CD14-positive monocyte (primary cell): ENCODE results near the gene CCRL2. TPM values are rescaled to one million over a fixed set of nuclear protein-coding genes. Genes with fewer than 3 reads are reported as not detected.

Source experiments
- DNase-seq, 3 donors: peaks; one replicate each; pipeline ENCODE4 v3.0.0-alpha.2; 2011 to 2022
- H2AFZ ChIP-seq: 2 replicates; pipeline ENCODE4 v1.6.0; 2012; ENCODE audit warnings: mild to moderate bottlenecking, low read depth, low read length, inconsistent platforms; ENCODE audit not compliant: insufficient read depth, poor library complexity, severe bottlenecking
- H3K27ac ChIP-seq, 2 donors: 1 replicate in 1 of 2; 2 replicates in 1 of 2; pipeline ENCODE4 v1.5.1; 2012 to 2013; ENCODE audit warnings: low read length in 2 of 2, control low read depth in 1 of 2, inconsistent platforms in 1 of 2, low read depth in 1 of 2, mild to moderate bottlenecking in 1 of 2
- H3K27me3 ChIP-seq, 2 donors: one replicate each; pipeline versions ENCODE4 v1.6.0 to v1.6.1; 2011 to 2013; ENCODE audit warnings: low read length in 2 of 2; ENCODE audit not compliant: control insufficient read depth in 2 of 2, insufficient read depth in 2 of 2
- H3K36me3 ChIP-seq, 2 donors: replicated peaks in 1 of 2; 1 replicate in 1 of 2; 2 replicates in 1 of 2; pipeline versions ENCODE4 v1.5.1 to v1.6.1; 2012 to 2013; ENCODE audit warnings: low read length in 2 of 2, control low read depth in 1 of 2, inconsistent platforms in 1 of 2, mild to moderate bottlenecking in 1 of 2; ENCODE audit not compliant: insufficient read depth in 2 of 2, control insufficient read depth in 1 of 2
- H3K4me1 ChIP-seq, 2 donors: 1 replicate in 1 of 2; 2 replicates in 1 of 2; pipeline versions ENCODE4 v1.5.1 to v1.6.1; 2012 to 2013; ENCODE audit warnings: low read length in 2 of 2, control low read depth in 1 of 2, inconsistent platforms in 1 of 2, mild to moderate bottlenecking in 1 of 2, moderate library complexity in 1 of 2; ENCODE audit not compliant: insufficient read depth in 2 of 2, control insufficient read depth in 1 of 2
- H3K4me2 ChIP-seq: replicated peaks from 2 replicates; pipeline ENCODE3; 2012; ENCODE audit warnings: low read length, moderate library complexity, mild to moderate bottlenecking; ENCODE audit not compliant: poor library complexity, severe bottlenecking; ENCODE audit errors: extremely low read depth
- H3K4me3 ChIP-seq, 3 experiments: fragments of 200-600 bp in 1 of 3; sonication (generic) in 1 of 3; replicated peaks in 1 of 3; 1 replicate in 2 of 3; 2 replicates in 1 of 3; pipeline ENCODE4 v1.5.1; 2011 to 2013; ENCODE audit warnings: low read length in 3 of 3, mild to moderate bottlenecking in 3 of 3, control low read depth in 2 of 3, low read depth in 2 of 3, inconsistent platforms in 1 of 3, moderate library complexity in 1 of 3
- H3K79me2 ChIP-seq: 2 replicates; pipeline ENCODE4 v1.6.0; 2012; ENCODE audit warnings: mild to moderate bottlenecking, control low read depth, inconsistent platforms, low read length, moderate library complexity; ENCODE audit not compliant: insufficient read depth
- H3K9ac ChIP-seq: 2 replicates; pipeline ENCODE4 v1.6.0; 2017; ENCODE audit warnings: low read length, mild to moderate bottlenecking; ENCODE audit not compliant: insufficient read depth, poor library complexity, severe bottlenecking
- H3K9me3 ChIP-seq, 2 donors: replicated peaks in 1 of 2; 1 replicate in 1 of 2; 2 replicates in 1 of 2; pipeline versions ENCODE4 v1.5.1 to v1.6.1; 2012 to 2013; ENCODE audit warnings: low read length in 2 of 2, control low read depth in 1 of 2; ENCODE audit not compliant: control insufficient read depth in 1 of 2, insufficient read depth in 1 of 2
- H4K20me1 ChIP-seq: 2 replicates; pipeline ENCODE4 v1.6.0; 2012; ENCODE audit warnings: mild to moderate bottlenecking, low read length, control low read depth, moderate library complexity; ENCODE audit not compliant: insufficient read depth
- H3K27ac Mint-ChIP-seq, 7 donors: one replicate each; pipeline ENCODE4 v1.8.0; 2020; ENCODE audit warnings: mild to moderate bottlenecking in 7 of 7, mixed read lengths in 7 of 7, moderate library complexity in 6 of 7, inconsistent platforms in 2 of 7
- H3K27me3 Mint-ChIP-seq, 3 donors: one replicate each; pipeline ENCODE4 v1.8.0; 2021 to 2022; ENCODE audit warnings: low read depth in 3 of 3, mild to moderate bottlenecking in 3 of 3, mixed read lengths in 3 of 3, moderate library complexity in 3 of 3, inconsistent platforms in 1 of 3
- H3K36me3 Mint-ChIP-seq, 2 donors: one replicate each; pipeline ENCODE4 v1.8.0; 2020; ENCODE audit warnings: mixed read lengths in 2 of 2, inconsistent platforms in 1 of 2, mild to moderate bottlenecking in 1 of 2
- H3K4me1 Mint-ChIP-seq: one replicate; pipeline ENCODE4 v1.8.0; 2020; ENCODE audit warnings: mild to moderate bottlenecking, mixed read lengths
- H3K4me3 Mint-ChIP-seq, 2 donors: one replicate each; pipeline ENCODE4 v1.8.0; 2020; ENCODE audit warnings: mild to moderate bottlenecking in 2 of 2, mixed read lengths in 2 of 2, moderate library complexity in 1 of 2
- H3K9me3 Mint-ChIP-seq, 7 donors: one replicate each; pipeline ENCODE4 v1.8.0; 2020 to 2022; ENCODE audit warnings: mixed read lengths in 7 of 7, mild to moderate bottlenecking in 6 of 7, moderate library complexity in 6 of 7, inconsistent platforms in 2 of 7
- WGBS: methylation state at CpG from one replicate; pipeline ENCODE4 v1.1.5; 2013; ENCODE audit warnings: missing lambda C conversion rate; ENCODE audit not compliant: insufficient coverage; 5-methylcytosine and 5-hydroxymethylcytosine counted together
- intact Hi-C, 2 donors: fragments of 100-400 bp; cut with micrococcal nuclease; formaldehyde crosslinking; loops; one replicate each; pipeline versions ENCODE4 v1.15.0 to v1.15.1; 2023
- polyA minus RNA-seq: library from RNA; depleted of rRNA, polyadenylated mRNA; stranded (reverse); fragments of >200 nt; gene quantifications from 2 replicates; pipeline ENCODE4 v1.2.3, GENCODE V29; 2012
- polyA plus RNA-seq, 3 donors: library from polyadenylated mRNA; depleted of rRNA in 1 of 3; unstranded in 2 of 3; stranded (reverse) in 1 of 3; fragments of 300-500 nt in 2 of 3; fragments of >200 nt in 1 of 3; fragmentation: Illumina TruSeq in 2 of 3; gene quantifications; 1 replicate in 2 of 3; 2 replicates in 1 of 3; pipeline ENCODE4 v1.2.3, GENCODE V29; 2012 to 2021
- total RNA-seq, 12 experiments: library from RNA in 1 of 12; stranded (reverse) in 1 of 12; fragments of 120-200 nt in 1 of 12; gene quantifications; one replicate each; pipeline ENCODE4 v1.2.4 and lab custom pipeline; 2013 to 2026; ENCODE audit warnings: mixed read lengths in 6 of 12, inconsistent platforms in 1 of 12
- TF ChIP-seq, protein P1 (sequence below): fragments of 200-600 bp; IDR thresholded peaks from one replicate; pipeline ENCODE4 v1.8.0; 2022; ENCODE audit warnings: antibody characterized with exemption, mild to moderate bottlenecking

CCRL2 gene, protein sequence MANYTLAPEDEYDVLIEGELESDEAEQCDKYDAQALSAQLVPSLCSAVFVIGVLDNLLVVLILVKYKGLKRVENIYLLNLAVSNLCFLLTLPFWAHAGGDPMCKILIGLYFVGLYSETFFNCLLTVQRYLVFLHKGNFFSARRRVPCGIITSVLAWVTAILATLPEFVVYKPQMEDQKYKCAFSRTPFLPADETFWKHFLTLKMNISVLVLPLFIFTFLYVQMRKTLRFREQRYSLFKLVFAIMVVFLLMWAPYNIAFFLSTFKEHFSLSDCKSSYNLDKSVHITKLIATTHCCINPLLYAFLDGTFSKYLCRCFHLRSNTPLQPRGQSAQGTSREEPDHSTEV
- 20.0 TPM for total RNA-seq (2013)
- polyA plus RNA-seq = 10 to 100 TPM; 10.2 to 15.3 (median 11.7) TPM
- 18.8 and 45.5 TPM in 2 replicates for polyA minus RNA-seq
- total RNA-seq (lab: John Stamatoyannopoulos, UW) = 129 to 861 (median 248) reads per million in 11 experiments

GRCh38 chr3:46406788-46407611, at the start of gene CCRL2, which contains the start of gene CCR5AS:
Gene CCRL2, plus strand, starts transcription at chr3:46407259. Its CDS starts 821 bp downstream, at chr3:46408080.
Gene CCR5AS, minus strand, starts transcription at chr3:46407066.
- no peaks in the 10 kb centered on the region for H3K9me3 Mint-ChIP-seq
- Histone ChIP-seq H3K79me2 (peaks cover 10% of the 10 kb centered on the region), H3K9me3 (no peaks in the 10 kb centered on the region), H4K20me1 (no peaks in the 10 kb centered on the region), H3K4me2 (peak within 1 kb of the TSS; percentile 68), H3K4me1 (peaks cover 43 to 47% of the 10 kb centered on the region in 2 donors), H3K27ac (peak within 1 kb of the TSS; percentile 97 to 100), H3K36me3 (peaks cover 6 to 9% of the 10 kb centered on the region in 2 donors), H3K9ac (peak within 1 kb of the TSS; percentile 85), H3K27me3 (no peaks in the 10 kb centered on the region), H3K4me3 (peak within 1 kb of the TSS; percentile 34 to 74 (median 55)), H2AFZ (peak within 1 kb of the TSS; percentile 56)
- H3K36me3 Mint-ChIP-seq = peaks cover 21 to 29% of the 10 kb centered on the region in 2 donors
- H3K4me3 Mint-ChIP-seq = peak within 1 kb of the TSS; percentile 81 to 95
- peaks cover 0 to 7% (median 0%) of the 10 kb centered on the region in 3 donors for H3K27me3 Mint-ChIP-seq
- intact Hi-C loops = loop anchor here in 1 of 2 donors (2.0 to 10.0 kb wide), 4 partner anchors 40 to 1240 kb away; no protein-coding TSS in a partner anchor
- DNase-seq = peak; percentile 91 to 98 (median 94)
- peaks cover 58% of the 10 kb centered on the region for H3K4me1 Mint-ChIP-seq
- H3K27ac Mint-ChIP-seq = peak within 1 kb of the TSS; percentile 100
- TF ChIP-seq, protein P1, sequence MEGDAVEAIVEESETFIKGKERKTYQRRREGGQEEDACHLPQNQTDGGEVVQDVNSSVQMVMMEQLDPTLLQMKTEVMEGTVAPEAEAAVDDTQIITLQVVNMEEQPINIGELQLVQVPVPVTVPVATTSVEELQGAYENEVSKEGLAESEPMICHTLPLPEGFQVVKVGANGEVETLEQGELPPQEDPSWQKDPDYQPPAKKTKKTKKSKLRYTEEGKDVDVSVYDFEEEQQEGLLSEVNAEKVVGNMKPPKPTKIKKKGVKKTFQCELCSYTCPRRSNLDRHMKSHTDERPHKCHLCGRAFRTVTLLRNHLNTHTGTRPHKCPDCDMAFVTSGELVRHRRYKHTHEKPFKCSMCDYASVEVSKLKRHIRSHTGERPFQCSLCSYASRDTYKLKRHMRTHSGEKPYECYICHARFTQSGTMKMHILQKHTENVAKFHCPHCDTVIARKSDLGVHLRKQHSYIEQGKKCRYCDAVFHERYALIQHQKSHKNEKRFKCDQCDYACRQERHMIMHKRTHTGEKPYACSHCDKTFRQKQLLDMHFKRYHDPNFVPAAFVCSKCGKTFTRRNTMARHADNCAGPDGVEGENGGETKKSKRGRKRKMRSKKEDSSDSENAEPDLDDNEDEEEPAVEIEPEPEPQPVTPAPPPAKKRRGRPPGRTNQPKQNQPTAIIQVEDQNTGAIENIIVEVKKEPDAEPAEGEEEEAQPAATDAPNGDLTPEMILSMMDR = no peak
- 25% methylated on average over 15 of the region's 20 CpGs for WGBS

DNA sequence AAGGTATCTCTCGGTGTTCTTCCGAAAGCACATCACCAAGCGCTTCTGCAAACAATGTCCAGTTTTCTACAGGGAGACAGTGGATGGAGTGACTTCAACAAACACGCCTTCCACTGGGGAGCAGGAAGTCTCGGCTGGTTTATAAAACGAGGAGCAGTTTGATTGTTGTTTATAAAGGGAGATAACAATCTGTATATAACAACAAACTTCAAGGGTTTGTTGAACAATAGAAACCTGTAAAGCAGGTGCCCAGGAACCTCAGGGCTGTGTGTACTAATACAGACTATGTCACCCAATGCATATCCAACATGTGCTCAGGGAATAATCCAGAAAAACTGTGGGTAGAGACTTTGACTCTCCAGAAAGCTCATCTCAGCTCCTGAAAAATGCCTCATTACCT, 48.6 kb upstream of the CCRL2 start:
- H3K27me3 Mint-ChIP-seq = peaks cover 0 to 3% (median 0%) of the 10 kb centered on the region in 3 donors
- Histone ChIP-seq H3K27me3 (no peaks in the 10 kb centered on the region), H3K9ac (peak overlapping the region; percentile 2), H3K27ac (peak overlapping the region; percentile 19 to 88), H3K79me2 (peaks cover 80% of the 10 kb centered on the region), H3K4me2 (peak overlapping the region; percentile 96), H3K4me3 (peak overlapping the region; percentile 24 to 92 (median 29)), H3K36me3 (peaks cover 42 to 44% of the 10 kb centered on the region in 2 donors), H4K20me1 (peaks cover 16% of the 10 kb centered on the region), H3K4me1 (peaks cover 68 to 95% of the 10 kb centered on the region in 2 donors), H3K9me3 (no peaks in the 10 kb centered on the region), H2AFZ (no peak overlapping the region)
- peak overlapping the region; percentile 74 to 96 (median 92) for H3K27ac Mint-ChIP-seq
- intact Hi-C loops = loop anchor here in 1 of 2 donors (5.0 kb wide), 1 partner anchor 36 kb away; no protein-coding TSS in a partner anchor
- peaks cover 50 to 51% of the 10 kb centered on the region in 2 donors for H3K36me3 Mint-ChIP-seq
- no peak for DNase-seq
- H3K4me1 Mint-ChIP-seq = peaks cover 93% of the 10 kb centered on the region
- no CpG with 5 or more reads among the region's 6 CpGs for WGBS
- H3K4me3 Mint-ChIP-seq = peak overlapping the region; percentile 59 to 99
- no peaks in the 10 kb centered on the region for H3K9me3 Mint-ChIP-seq
- TF ChIP-seq, protein P1 = no peak
